Activated B cell treated with CpG ODN at 0.5 μM for 24 hours (primary cell): ENCODE measurements around the gene NRXN3. TPM values are rescaled to one million over a fixed set of nuclear protein-coding genes. Genes with fewer than 3 reads are reported as not detected.

Source experiments
- ATAC-seq: fragments of 200-7000 bp; cut with Tn5 transposase; one replicate; pipeline ENCODE4 v1.10.0; 2021; ENCODE audit warnings: low read depth, mild to moderate bottlenecking, moderate library complexity
- CTCF ChIA-PET: fragments of 350-600 bp; sonication (Branson Sonifier 250); formaldehyde crosslinking; loops from one replicate; lab custom pipeline; 2021; ENCODE audit warnings: antibody characterized with exemption; lab: Charles Lee
- POLR2A ChIA-PET: fragments of 350-600 bp; sonication (Branson Sonifier 250); formaldehyde crosslinking; loops from one replicate; lab custom pipeline; 2021; ENCODE audit warnings: antibody characterized with exemption; lab: Charles Lee
- DNase-seq: peaks from one replicate; pipeline ENCODE4 v3.0.0; 2022
- H3K27ac Mint-ChIP-seq: one replicate; pipeline ENCODE4 v1.8.0; 2020; ENCODE audit warnings: mixed read lengths
- H3K27me3 Mint-ChIP-seq: one replicate; pipeline ENCODE4 v1.8.0; 2021; ENCODE audit warnings: mixed read lengths
- H3K36me3 Mint-ChIP-seq: one replicate; pipeline ENCODE4 v1.8.0; 2021; ENCODE audit warnings: low read depth, mixed read lengths
- H3K4me1 Mint-ChIP-seq: one replicate; pipeline ENCODE4 v1.8.0; 2021; ENCODE audit warnings: mixed read lengths
- H3K4me3 Mint-ChIP-seq: one replicate; pipeline ENCODE4 v1.8.0; 2020; ENCODE audit warnings: mild to moderate bottlenecking, mixed read lengths
- H3K9me3 Mint-ChIP-seq: one replicate; pipeline ENCODE4 v1.8.0; 2020; ENCODE audit warnings: mixed read lengths
- intact Hi-C: fragments of 100-400 bp; cut with micrococcal nuclease; formaldehyde crosslinking; loops from one replicate; pipeline ENCODE4 v1.15.1; 2024
- total RNA-seq: library from RNA; stranded (reverse); gene quantifications from 2 replicates; pipeline ENCODE4 v1.2.3, GENCODE V29; 2022
- TF ChIP-seq, protein P1 (sequence below): fragments of 200-600 bp; IDR thresholded peaks from one replicate; pipeline ENCODE4 v1.8.0; 2022; ENCODE audit warnings: antibody characterized with exemption, mild to moderate bottlenecking

Gene NRXN3
- total RNA-seq, 1 donor from 2014 or later, result not detected

DNA sequence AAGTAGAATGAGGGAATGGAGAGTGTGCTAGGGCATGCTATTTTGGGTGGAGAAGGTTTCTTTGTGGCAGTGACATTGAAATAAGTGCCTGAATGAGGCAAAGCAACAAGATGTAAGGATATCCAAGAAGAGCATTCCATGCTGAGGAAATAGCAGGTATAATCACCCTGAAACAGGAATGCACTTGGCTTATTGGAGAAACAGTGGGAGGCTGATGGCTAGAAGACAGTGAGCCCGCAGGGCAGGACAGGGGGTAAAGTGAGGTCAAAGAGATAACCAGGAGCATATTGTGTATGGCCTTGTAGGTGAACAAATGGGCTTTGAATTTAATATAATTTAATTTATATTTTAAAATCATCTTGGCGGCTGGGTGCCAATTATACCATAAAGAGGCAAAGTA lies 1164.1 kb downstream of the NRXN3 start:
- TF ChIP-seq, protein P1, sequence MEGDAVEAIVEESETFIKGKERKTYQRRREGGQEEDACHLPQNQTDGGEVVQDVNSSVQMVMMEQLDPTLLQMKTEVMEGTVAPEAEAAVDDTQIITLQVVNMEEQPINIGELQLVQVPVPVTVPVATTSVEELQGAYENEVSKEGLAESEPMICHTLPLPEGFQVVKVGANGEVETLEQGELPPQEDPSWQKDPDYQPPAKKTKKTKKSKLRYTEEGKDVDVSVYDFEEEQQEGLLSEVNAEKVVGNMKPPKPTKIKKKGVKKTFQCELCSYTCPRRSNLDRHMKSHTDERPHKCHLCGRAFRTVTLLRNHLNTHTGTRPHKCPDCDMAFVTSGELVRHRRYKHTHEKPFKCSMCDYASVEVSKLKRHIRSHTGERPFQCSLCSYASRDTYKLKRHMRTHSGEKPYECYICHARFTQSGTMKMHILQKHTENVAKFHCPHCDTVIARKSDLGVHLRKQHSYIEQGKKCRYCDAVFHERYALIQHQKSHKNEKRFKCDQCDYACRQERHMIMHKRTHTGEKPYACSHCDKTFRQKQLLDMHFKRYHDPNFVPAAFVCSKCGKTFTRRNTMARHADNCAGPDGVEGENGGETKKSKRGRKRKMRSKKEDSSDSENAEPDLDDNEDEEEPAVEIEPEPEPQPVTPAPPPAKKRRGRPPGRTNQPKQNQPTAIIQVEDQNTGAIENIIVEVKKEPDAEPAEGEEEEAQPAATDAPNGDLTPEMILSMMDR, result no peak
- ChIA-PET POLR2A (no interaction called here), CTCF (no interaction called here)
- Mint-ChIP-seq H3K4me1 (no peaks in the 10 kb centered on the region), H3K9me3 (peaks cover 2% of the 10 kb centered on the region), H3K36me3 (no peaks in the 10 kb centered on the region), H3K27me3 (no peaks in the 10 kb centered on the region), H3K4me3 (no peak overlapping the region), H3K27ac (no peak overlapping the region)
- intact Hi-C loops, result no loop called here
- DNase-seq (no peak), ATAC-seq (no peak)

DNA sequence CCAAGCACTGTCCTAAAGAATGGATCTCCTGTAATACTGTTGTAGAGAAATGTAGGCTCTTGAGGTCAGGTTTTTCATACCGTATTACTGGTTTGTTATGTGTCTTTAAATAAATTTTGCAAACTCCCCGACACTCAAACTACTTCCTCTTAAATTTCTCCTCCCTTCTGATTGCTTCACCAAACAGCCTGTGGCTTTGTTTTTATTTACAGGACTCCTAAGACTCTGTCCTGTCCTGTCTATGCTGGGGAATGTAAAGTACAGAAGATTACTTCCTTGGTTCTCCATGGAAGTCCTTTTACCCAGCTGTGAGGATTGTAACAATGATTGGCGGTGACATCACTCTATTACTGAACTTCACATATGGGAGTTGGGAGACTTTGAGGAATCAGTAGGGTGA lies 1167.6 kb downstream of the NRXN3 start:
- intact Hi-C loops, result no loop called here
- Mint-ChIP-seq H3K4me3 (no peak overlapping the region), H3K36me3 (no peaks in the 10 kb centered on the region), H3K9me3 (peaks cover 2% of the 10 kb centered on the region), H3K27ac (no peak overlapping the region), H3K27me3 (no peaks in the 10 kb centered on the region), H3K4me1 (no peaks in the 10 kb centered on the region)
- TF ChIP-seq, protein P1, result no peak
- CTCF ChIA-PET, result no interaction called here
- DNase-seq, result no peak
- POLR2A ChIA-PET, result no interaction called here
- no peak for ATAC-seq

DNA sequence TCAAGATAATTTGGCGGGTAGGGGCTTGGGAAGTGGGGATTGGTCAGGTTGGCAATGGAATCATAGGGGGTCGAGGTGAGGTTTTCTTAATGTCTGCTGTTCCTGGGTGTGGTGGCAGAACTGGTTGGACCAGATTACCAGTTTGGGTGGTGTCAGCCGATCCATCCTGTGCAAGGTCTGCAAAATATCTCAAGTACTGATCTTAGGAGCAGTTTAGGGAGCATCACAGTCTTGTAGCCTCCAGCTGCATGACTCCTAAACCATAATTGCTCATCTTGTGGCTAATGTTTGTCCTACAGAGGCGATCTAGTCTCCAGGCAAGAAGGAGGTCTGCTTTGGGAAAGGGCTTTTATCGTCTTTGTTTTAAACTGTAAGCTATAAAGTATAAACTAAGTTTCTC lies 1172.8 kb downstream of the NRXN3 start:
- no peak for DNase-seq
- H3K4me3 Mint-ChIP-seq, result no peak overlapping the region
- CTCF ChIA-PET, result no interaction called here
- no peaks in the 10 kb centered on the region for H3K9me3 Mint-ChIP-seq
- TF ChIP-seq, protein P1, result no peak
- H3K27me3 Mint-ChIP-seq, result no peaks in the 10 kb centered on the region
- no peak for ATAC-seq
- no peaks in the 10 kb centered on the region for H3K4me1 Mint-ChIP-seq
- no peaks in the 10 kb centered on the region for H3K36me3 Mint-ChIP-seq
- intact Hi-C loops, result no loop called here
- H3K27ac Mint-ChIP-seq, result no peak overlapping the region
- POLR2A ChIA-PET, result no interaction called here

DNA sequence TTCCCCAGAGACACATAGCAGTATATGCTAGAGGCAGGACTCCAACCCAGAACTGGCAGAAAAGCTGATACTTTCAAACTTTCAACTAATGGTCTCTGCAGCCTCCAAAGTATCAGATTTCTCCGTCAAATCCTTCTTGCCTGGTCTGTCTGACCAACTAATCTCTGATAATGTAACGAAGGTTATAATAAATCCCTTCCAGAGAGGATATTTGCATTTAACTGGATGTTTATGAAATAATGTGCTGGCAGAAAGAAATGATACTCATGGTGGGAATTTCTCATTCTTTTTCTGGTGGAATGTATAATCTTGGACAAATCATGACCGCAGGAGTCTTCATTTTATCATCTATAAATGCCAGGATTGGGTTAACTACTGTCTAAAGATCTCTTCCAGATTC lies 1180.8 kb downstream of the NRXN3 start:
- ATAC-seq, result no peak
- H3K9me3 Mint-ChIP-seq, result no peaks in the 10 kb centered on the region
- CTCF ChIA-PET, result no interaction called here
- H3K4me3 Mint-ChIP-seq, result no peak overlapping the region
- TF ChIP-seq, protein P1, result no peak
- H3K27ac Mint-ChIP-seq, result no peak overlapping the region
- H3K36me3 Mint-ChIP-seq, result no peaks in the 10 kb centered on the region
- POLR2A ChIA-PET, result no interaction called here
- H3K4me1 Mint-ChIP-seq, result no peaks in the 10 kb centered on the region
- H3K27me3 Mint-ChIP-seq, result no peaks in the 10 kb centered on the region
- intact Hi-C loops, result no loop called here
- no peak for DNase-seq

DNA sequence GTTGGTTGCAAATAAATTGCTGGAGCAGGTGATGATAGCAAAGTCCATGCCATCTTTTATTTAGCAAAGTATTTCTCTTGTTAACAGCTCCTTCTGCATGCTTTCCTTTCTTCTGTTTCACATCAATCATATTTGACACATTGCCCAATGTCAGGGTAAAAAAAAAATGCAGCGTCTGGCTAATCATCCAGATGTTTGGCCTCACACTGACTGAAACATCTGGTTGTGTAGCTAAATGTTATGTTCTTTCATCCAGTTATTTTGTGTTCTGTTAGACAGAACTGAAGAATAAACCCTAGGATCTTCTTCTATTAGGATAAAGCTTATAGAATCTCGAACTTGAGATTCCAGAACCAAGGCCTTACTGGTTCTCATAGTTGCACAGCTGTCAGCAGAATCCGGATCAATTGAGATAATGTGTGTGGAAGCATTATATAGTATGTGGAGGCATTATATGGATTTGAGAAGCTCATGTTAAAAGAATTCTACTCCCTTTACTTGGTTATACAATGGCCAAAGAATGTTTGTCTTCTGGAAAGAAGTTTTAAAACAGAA lies 1182.0 kb downstream of the NRXN3 start:
- TF ChIP-seq, protein P1, result no peak
- ATAC-seq (no peak), DNase-seq (no peak)
- ChIA-PET CTCF (no interaction called here), POLR2A (no interaction called here)
- no peak overlapping the region for H3K4me3 Mint-ChIP-seq
- H3K36me3 Mint-ChIP-seq, result no peaks in the 10 kb centered on the region
- H3K27me3 Mint-ChIP-seq, result no peaks in the 10 kb centered on the region
- no peak overlapping the region for H3K27ac Mint-ChIP-seq
- H3K9me3 Mint-ChIP-seq, result no peaks in the 10 kb centered on the region
- intact Hi-C loops, result no loop called here
- no peaks in the 10 kb centered on the region for H3K4me1 Mint-ChIP-seq
